Trophoblast cell (in vitro differentiated cells and primary cell): ENCODE measurements around the gene SPDYE4.

Source experiments
- DNase-seq, 2 donors: peaks; one replicate each; pipeline ENCODE4 v3.0.0-alpha.2; 2016
- H2AFZ ChIP-seq: 2 replicates; pipeline ENCODE4 v1.6.1; 2013; ENCODE audit warnings: low read length, moderate library complexity, mild to moderate bottlenecking; ENCODE audit not compliant: insufficient read depth, poor library complexity
- H2AK5ac ChIP-seq: 2 replicates; pipeline ENCODE4 v1.6.1; 2013; ENCODE audit warnings: mild to moderate bottlenecking, low read length
- H2BK120ac ChIP-seq: 2 replicates; pipeline ENCODE4 v1.6.1; 2013; ENCODE audit warnings: low read length, mild to moderate bottlenecking, moderate library complexity; ENCODE audit not compliant: insufficient read depth, poor library complexity
- H2BK12ac ChIP-seq: 2 replicates; pipeline ENCODE4 v1.6.1; 2013; ENCODE audit warnings: mild to moderate bottlenecking, low read length, moderate library complexity
- H2BK5ac ChIP-seq: 2 replicates; pipeline ENCODE4 v1.6.1; 2013; ENCODE audit warnings: low read length, low read depth, moderate library complexity, mild to moderate bottlenecking; ENCODE audit not compliant: poor library complexity
- H3K14ac ChIP-seq: 2 replicates; pipeline ENCODE4 v1.6.1; 2013; ENCODE audit warnings: mild to moderate bottlenecking, low read length
- H3K18ac ChIP-seq: 2 replicates; pipeline ENCODE4 v1.6.1; 2013; ENCODE audit warnings: mild to moderate bottlenecking, low read length
- H3K23ac ChIP-seq: 2 replicates; pipeline ENCODE4 v1.6.1; 2013; ENCODE audit warnings: low read length
- H3K27ac ChIP-seq: 2 replicates; pipeline ENCODE4 v1.5.1; 2013; ENCODE audit warnings: low read depth, mild to moderate bottlenecking, inconsistent platforms, low read length, moderate library complexity
- H3K27me3 ChIP-seq: 2 replicates; pipeline ENCODE4 v1.6.1; 2013; ENCODE audit warnings: inconsistent platforms, mild to moderate bottlenecking, low read length, moderate library complexity; ENCODE audit not compliant: insufficient read depth
- H3K36me3 ChIP-seq, 2 experiments: 1 replicate in 1 of 2; 2 replicates in 1 of 2; pipeline ENCODE4 v1.6.1; 2013; ENCODE audit warnings: low read length in 2 of 2, mild to moderate bottlenecking in 2 of 2, moderate library complexity in 1 of 2; ENCODE audit not compliant: insufficient read depth in 2 of 2, control insufficient read depth in 1 of 2
- H3K4ac ChIP-seq: 2 replicates; pipeline ENCODE4 v1.6.1; 2013; ENCODE audit warnings: low read depth, mild to moderate bottlenecking, low read length, moderate library complexity
- H3K4me1 ChIP-seq, 2 experiments: 1 replicate in 1 of 2; 2 replicates in 1 of 2; pipeline ENCODE4 v1.6.1; 2013; ENCODE audit warnings: low read length in 2 of 2, mild to moderate bottlenecking in 2 of 2, moderate library complexity in 1 of 2; ENCODE audit not compliant: insufficient read depth in 2 of 2, control insufficient read depth in 1 of 2
- H3K4me2 ChIP-seq: 2 replicates; pipeline ENCODE4 v1.6.1; 2013; ENCODE audit warnings: inconsistent platforms, mild to moderate bottlenecking, low read length, moderate library complexity
- H3K4me3 ChIP-seq: 2 replicates; pipeline ENCODE4 v1.5.1; 2013; ENCODE audit warnings: mild to moderate bottlenecking, low read depth, low read length, inconsistent platforms
- H3K79me1 ChIP-seq: one replicate; pipeline ENCODE4 v1.6.1; 2013; ENCODE audit warnings: low read length
- H3K79me2 ChIP-seq: 2 replicates; pipeline ENCODE4 v1.6.1; 2013; ENCODE audit warnings: low read length, mild to moderate bottlenecking; ENCODE audit not compliant: control insufficient read depth, insufficient read depth, poor library complexity
- H3K9ac ChIP-seq: 2 replicates; pipeline ENCODE4 v1.6.1; 2013; ENCODE audit warnings: mild to moderate bottlenecking, low read length
- H3K9me3 ChIP-seq: 2 replicates; pipeline ENCODE4 v1.6.1; 2013; ENCODE audit warnings: low read depth, mild to moderate bottlenecking, control low read depth, inconsistent platforms, low read length; ENCODE audit not compliant: insufficient read depth
- H4K12ac ChIP-seq: 2 replicates; pipeline ENCODE4 v1.6.1; 2013; ENCODE audit warnings: low read depth, mild to moderate bottlenecking, low read length, moderate library complexity
- H4K8ac ChIP-seq: 2 replicates; pipeline ENCODE4 v1.6.1; 2013; ENCODE audit warnings: low read depth, mild to moderate bottlenecking, low read length, moderate library complexity
- H4K91ac ChIP-seq: one replicate; pipeline ENCODE4 v1.6.1; 2013; ENCODE audit warnings: low read depth, mild to moderate bottlenecking, low read length, moderate library complexity
- WGBS: extraction: QIAGEN DNeasy Blood & Tissue Kit; methylation state at CpG from one replicate; pipeline ENCODE4 v1.1.7; 2013; ENCODE audit warnings: missing lambda C conversion rate; ENCODE audit not compliant: insufficient read length, insufficient coverage; ENCODE audit errors: extremely low coverage; 5-methylcytosine and 5-hydroxymethylcytosine counted together

SPDYE4 gene

GRCh38 chr17:8789743-8790142 lies 31.4 kb upstream of the SPDYE4 start:
- Histone ChIP-seq H3K27me3 (no peaks in the 10 kb centered on the region), H2BK120ac (no peak overlapping the region), H3K4ac (no peak overlapping the region), H3K23ac (no peak overlapping the region), H4K8ac (no peak overlapping the region), H3K14ac (no peak overlapping the region), H3K4me1 (no peaks in the 10 kb centered on the region), H2AFZ (no peak overlapping the region), H3K79me2 (no peaks in the 10 kb centered on the region), H3K9ac (no peak overlapping the region), H4K91ac (no peak overlapping the region), H3K4me3 (no peak overlapping the region), H4K12ac (no peak overlapping the region), H2BK5ac (no peak overlapping the region), H3K79me1 (no peaks in the 10 kb centered on the region), H2AK5ac (no peak overlapping the region), H3K4me2 (no peak overlapping the region), H3K36me3 (no peaks in the 10 kb centered on the region), H2BK12ac (no peak overlapping the region), H3K18ac (no peak overlapping the region), H3K9me3 (no peaks in the 10 kb centered on the region), H3K27ac (no peak overlapping the region)
- DNase-seq, result peak in 1 of 2 donors; percentile 29
- WGBS, result no CpG with 5 or more reads among the region's 10 CpGs

- Histone ChIP-seq H3K27ac (no peak overlapping the region), H3K79me2 (no peaks in the 10 kb centered on the region), H2AK5ac (no peak overlapping the region), H4K8ac (no peak overlapping the region), H3K14ac (no peak overlapping the region), H3K23ac (no peak overlapping the region), H3K4me2 (no peak overlapping the region), H3K4me3 (no peak overlapping the region), H2AFZ (no peak overlapping the region), H2BK120ac (no peak overlapping the region), H3K79me1 (no peaks in the 10 kb centered on the region), H3K4me1 (no peaks in the 10 kb centered on the region), H3K9ac (no peak overlapping the region), H4K91ac (no peak overlapping the region), H2BK5ac (no peak overlapping the region), H3K18ac (no peak overlapping the region), H3K36me3 (no peaks in the 10 kb centered on the region), H3K27me3 (no peaks in the 10 kb centered on the region), H3K4ac (no peak overlapping the region), H2BK12ac (no peak overlapping the region), H3K9me3 (no peaks in the 10 kb centered on the region), H4K12ac (no peak overlapping the region)
- no CpG with 5 or more reads among the region's 2 CpGs for WGBS
- no peak for DNase-seq
Measured at GRCh38 chr17:8788998-8789397, 30.7 kb upstream of the SPDYE4 start.

- no peak overlapping the region for H2AK5ac ChIP-seq
- WGBS, result no CpG with 5 or more reads among the region's 19 CpGs
- no peaks in the 10 kb centered on the region for H3K36me3 ChIP-seq
- no peak overlapping the region for H4K91ac ChIP-seq
- peaks cover 2 to 5% of the 10 kb centered on the region in 2 experiments for H3K4me1 ChIP-seq
- no peaks in the 10 kb centered on the region for H3K9me3 ChIP-seq
- no peak overlapping the region for H2AFZ ChIP-seq
- H3K4me2 ChIP-seq, result no peak overlapping the region
- no peaks in the 10 kb centered on the region for H3K79me2 ChIP-seq
- DNase-seq, result peak; percentile 76 to 93
- no peak overlapping the region for H3K18ac ChIP-seq
- H2BK12ac ChIP-seq, result no peak overlapping the region
- no peak overlapping the region for H2BK120ac ChIP-seq
- no peak overlapping the region for H4K12ac ChIP-seq
- H4K8ac ChIP-seq, result no peak overlapping the region
- H3K4ac ChIP-seq, result no peak overlapping the region
- no peaks in the 10 kb centered on the region for H3K27me3 ChIP-seq
- H3K14ac ChIP-seq, result no peak overlapping the region
- no peak overlapping the region for H3K27ac ChIP-seq
- no peak overlapping the region for H3K23ac ChIP-seq
- H3K4me3 ChIP-seq, result no peak overlapping the region
- peaks cover 2% of the 10 kb centered on the region for H3K79me1 ChIP-seq
- H3K9ac ChIP-seq, result no peak overlapping the region
- no peak overlapping the region for H2BK5ac ChIP-seq
Measured at GRCh38 chr17:8785547-8786413, 27.4 kb upstream of the SPDYE4 start.

GRCh38 chr17:8782176-8782575 lies 23.8 kb upstream of the SPDYE4 start:
- no peaks in the 10 kb centered on the region for H3K79me2 ChIP-seq
- peak overlapping the region; percentile 92 for H2BK5ac ChIP-seq
- H2BK120ac ChIP-seq, result peak overlapping the region; percentile 86
- H2AK5ac ChIP-seq, result no peak overlapping the region
- H3K4me2 ChIP-seq, result peak overlapping the region; percentile 39
- no peak overlapping the region for H4K91ac ChIP-seq
- H3K4me3 ChIP-seq, result no peak overlapping the region
- WGBS, result no CpG with 5 or more reads among the region's 1 CpG
- no peaks in the 10 kb centered on the region for H3K27me3 ChIP-seq
- H3K18ac ChIP-seq, result no peak overlapping the region
- H3K36me3 ChIP-seq, result no peaks in the 10 kb centered on the region
- H3K4me1 ChIP-seq, result peaks cover 2 to 5% of the 10 kb centered on the region in 2 experiments
- H3K27ac ChIP-seq, result peak overlapping the region; percentile 86
- peaks cover 2% of the 10 kb centered on the region for H3K79me1 ChIP-seq
- H3K4ac ChIP-seq, result no peak overlapping the region
- peak in 1 of 2 donors; percentile 96 for DNase-seq
- H3K9ac ChIP-seq, result no peak overlapping the region
- H4K12ac ChIP-seq, result no peak overlapping the region
- peak overlapping the region; percentile 61 for H3K14ac ChIP-seq
- H3K23ac ChIP-seq, result no peak overlapping the region
- H4K8ac ChIP-seq, result peak overlapping the region; percentile 79
- peak overlapping the region; percentile 54 for H2AFZ ChIP-seq
- H3K9me3 ChIP-seq, result no peaks in the 10 kb centered on the region
- peak overlapping the region; percentile 84 for H2BK12ac ChIP-seq
